ENCODE measurements around the gene AMBRA1.
A peak's percentile ranks its signal among the peaks of the same experiment; 100 is the strongest.

Gene AMBRA1, protein sequence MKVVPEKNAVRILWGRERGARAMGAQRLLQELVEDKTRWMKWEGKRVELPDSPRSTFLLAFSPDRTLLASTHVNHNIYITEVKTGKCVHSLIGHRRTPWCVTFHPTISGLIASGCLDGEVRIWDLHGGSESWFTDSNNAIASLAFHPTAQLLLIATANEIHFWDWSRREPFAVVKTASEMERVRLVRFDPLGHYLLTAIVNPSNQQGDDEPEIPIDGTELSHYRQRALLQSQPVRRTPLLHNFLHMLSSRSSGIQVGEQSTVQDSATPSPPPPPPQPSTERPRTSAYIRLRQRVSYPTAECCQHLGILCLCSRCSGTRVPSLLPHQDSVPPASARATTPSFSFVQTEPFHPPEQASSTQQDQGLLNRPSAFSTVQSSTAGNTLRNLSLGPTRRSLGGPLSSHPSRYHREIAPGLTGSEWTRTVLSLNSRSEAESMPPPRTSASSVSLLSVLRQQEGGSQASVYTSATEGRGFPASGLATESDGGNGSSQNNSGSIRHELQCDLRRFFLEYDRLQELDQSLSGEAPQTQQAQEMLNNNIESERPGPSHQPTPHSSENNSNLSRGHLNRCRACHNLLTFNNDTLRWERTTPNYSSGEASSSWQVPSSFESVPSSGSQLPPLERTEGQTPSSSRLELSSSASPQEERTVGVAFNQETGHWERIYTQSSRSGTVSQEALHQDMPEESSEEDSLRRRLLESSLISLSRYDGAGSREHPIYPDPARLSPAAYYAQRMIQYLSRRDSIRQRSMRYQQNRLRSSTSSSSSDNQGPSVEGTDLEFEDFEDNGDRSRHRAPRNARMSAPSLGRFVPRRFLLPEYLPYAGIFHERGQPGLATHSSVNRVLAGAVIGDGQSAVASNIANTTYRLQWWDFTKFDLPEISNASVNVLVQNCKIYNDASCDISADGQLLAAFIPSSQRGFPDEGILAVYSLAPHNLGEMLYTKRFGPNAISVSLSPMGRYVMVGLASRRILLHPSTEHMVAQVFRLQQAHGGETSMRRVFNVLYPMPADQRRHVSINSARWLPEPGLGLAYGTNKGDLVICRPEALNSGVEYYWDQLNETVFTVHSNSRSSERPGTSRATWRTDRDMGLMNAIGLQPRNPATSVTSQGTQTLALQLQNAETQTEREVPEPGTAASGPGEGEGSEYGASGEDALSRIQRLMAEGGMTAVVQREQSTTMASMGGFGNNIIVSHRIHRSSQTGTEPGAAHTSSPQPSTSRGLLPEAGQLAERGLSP (N-terminal part only)

DNA sequence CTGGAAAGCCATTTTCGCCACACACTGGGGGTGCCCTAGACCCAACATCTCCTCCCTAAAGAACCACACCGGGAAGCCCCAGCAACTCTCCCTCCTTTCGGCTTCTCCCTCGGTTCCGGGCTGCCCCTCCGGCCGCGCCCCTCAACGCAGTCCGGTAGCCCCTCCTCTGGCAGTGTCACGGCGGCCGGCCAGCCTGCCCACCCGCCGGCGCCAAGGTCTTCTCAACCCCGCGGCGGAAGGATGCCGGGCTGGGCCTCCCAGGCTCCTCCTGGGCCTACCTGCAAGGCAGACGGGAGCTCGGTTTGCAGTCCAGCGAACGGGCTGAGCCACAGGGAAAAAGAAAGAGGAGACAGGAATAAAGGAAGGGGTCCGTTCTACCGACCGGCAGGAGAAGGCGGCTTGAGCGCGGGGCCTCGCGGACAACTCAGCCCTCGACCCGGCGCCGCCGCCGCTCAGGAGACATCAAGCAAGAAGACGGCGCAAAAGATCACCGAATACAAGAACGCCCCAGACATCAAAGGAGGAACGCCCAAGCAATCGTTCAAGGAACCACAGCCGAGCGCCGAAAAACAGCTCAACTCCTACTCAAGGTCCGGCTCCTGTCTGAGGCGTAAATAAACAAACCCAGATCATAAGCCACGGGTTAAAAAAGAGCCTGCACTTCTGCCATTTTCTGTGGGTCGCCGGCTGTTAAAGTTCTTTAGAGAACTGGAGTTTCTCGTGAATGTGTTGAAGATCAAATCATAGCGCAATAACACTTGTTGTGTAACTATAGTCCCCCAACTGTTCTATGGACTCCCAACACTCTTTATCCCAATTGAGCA lies at the start of gene AMBRA1:
TSS of gene AMBRA1 (minus strand) at position 474 of the 824 bp plus-strand sequence. CDS start 45,643 bp downstream, outside the sequence.
- DNase-seq = peak; percentile 77 to 98 (median 89)
- intact Hi-C loops (cut with DNase I) = loop anchor here (1.0 to 10.0 kb wide), 2 partner anchors 24 to 49 kb away; partner anchors contain the start of genes ATG13 and HARBI1

DNA sequence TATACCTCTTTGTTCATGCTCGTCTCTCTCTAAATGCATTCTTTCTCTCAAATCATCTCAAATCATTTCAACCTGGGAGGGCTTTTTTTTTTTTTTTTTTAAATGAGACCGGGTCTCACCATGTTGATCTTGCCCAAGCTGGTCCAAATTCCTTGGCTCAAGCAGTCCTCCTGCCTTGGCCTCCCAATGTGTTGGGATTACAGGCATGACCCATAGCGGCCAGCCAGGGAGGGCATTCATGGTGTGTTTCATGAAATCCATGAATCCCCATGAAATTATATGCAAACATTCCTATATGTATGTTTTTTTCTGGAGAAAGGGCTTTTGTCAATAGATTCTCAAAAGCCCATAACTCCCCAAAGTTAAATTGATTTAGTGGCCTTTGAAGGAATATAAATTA lies 49.7 kb upstream of the AMBRA1 start:
- intact Hi-C loops (cut with DNase I) = no loop called here
- DNase-seq = no peak

DNA sequence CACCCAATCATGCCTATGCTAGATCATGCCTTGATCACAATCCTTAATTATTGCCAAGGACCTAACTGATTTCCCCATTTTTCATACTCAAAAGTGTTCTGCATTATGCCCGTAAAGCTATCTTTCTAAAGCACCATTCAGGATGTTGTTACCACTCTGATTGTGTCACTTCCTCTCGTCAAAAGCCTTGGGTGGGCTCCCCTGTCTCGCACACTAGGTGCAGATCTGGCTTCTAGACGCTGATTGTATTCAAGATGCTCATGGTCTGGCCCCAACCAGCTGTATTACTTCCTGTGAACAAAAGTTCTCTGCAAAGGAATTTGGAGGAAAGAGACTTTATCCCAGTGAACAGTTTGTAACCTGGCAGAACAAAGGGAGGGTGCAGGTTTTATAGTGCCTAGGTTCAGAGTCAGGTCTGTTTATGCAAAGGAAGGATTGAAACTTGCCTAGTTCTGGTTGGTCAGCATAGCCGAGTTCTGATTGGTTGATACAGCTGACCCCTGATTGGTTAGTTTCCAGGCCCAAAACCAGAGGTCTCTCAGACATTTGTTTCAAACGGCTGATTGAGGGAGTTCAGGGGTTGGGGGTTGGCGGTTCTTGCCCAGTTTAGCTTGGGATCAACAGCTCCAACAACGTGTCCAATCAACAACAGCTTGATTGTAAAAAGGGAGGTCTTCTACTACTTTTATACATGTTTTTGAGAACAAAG lies 49.0 kb upstream of the AMBRA1 start:
- intact Hi-C loops (cut with DNase I) = no loop called here
- no peak for DNase-seq

DNA sequence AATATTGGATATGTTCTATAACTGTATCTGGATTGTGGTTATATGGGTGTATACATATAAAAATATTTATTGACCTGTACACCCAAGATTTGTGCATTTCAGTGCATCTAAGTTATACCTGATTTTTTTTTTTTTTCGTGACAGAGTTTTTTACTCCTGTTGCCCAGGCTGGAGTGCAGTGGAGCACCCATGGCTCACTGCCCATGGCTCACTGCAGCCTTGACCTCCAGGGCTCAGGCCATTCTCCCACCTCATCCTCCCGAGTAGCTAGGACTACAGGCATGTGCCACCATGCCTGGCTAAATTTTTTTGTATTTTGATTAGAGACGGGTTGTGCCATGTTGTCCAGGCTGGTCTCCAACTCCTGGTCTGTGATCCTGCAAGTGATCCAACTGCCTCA lies 47.8 kb upstream of the AMBRA1 start:
- DNase-seq = no peak
- intact Hi-C loops (cut with DNase I) = no loop called here

DNA sequence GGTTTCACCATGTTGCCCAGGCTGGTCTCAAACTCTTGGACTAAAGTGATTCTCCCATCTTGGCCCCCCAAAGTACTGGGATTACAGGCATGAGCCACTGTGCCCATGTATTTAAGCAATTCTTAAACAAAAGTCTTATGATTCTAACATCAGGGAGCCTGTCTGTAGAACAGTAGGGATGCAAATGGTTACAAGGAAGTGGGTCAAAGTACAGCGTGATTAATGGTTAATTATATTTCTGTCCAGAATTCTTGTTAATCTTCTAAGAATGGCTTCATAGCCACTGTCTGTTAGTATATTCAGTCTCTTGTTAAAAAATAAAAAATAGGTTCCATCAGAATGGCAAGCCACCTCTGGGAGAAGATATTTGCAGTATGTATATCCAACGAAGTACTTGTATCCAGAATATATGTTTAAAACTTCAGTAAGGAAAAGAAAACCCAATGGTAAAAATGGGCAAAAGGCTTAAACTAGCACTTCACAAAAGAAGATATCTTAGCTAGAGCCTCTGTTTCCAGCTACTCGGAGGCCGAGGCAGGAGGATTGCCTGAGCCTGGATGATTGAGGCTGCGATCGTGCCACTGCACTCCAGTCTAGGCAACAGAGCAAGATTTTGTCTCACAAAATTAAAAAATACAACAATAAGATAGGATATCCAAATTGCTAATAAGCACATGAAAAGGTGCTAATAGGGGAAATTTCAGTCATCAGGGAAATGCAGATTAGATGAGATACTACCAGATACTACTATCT lies 46.4 kb upstream of the AMBRA1 start:
- intact Hi-C loops (cut with DNase I) = no loop called here
- DNase-seq = no peak

DNA sequence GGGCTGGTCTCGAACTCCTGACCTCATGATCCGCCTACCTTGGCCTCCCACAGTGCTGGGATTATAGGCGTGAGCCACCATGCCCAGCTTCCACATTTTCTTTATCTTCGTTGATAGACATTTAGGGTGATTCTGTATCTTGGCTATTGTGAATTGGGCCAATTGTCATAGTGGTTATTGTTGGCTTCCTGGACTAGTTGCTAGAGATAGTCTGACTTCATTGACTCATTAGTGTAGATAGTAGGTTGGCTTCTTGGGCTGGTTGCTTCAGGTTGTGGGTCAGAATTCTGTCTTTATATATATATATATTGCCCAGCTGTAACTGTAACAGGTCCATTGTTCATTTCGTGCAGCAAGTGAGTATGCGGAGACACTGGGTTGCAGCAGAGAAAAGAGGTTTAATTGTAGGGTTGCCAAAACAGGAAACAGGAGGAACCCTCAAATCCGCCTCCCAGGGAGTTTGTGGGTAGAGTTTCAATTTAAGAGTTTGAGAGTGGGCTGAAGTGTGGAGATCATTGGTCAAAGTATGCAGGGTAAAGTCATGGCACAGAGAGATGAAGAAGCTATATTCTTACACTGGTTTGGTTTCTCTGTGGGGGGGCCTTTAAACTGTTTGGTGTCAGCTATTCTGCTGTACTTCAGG lies 45.5 kb upstream of the AMBRA1 start:
- intact Hi-C loops (cut with DNase I) = no loop called here
- DNase-seq = no peak

DNA sequence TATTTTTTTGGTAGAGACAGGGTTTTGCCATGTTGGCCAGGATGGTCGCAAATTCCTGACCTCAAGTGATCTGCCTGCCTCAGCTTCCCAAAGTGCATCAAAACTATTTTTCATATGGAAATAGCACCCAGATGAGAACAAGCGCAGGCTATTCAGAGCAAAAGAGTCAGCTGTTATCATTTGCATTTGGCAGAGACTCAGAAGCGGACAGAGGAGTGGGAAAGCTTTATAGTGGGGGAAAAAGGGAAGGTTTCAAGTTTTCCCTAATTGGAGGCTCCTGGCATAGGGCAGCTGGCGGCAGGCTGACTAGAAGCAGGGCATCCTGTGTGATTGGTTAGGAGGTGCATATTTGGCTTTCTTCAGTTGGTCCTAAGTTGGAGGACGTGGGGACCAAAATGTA lies 43.7 kb upstream of the AMBRA1 start:
- peak in 1 of 10 donors; percentile 21 for DNase-seq
- intact Hi-C loops (cut with DNase I) = no loop called here

DNA sequence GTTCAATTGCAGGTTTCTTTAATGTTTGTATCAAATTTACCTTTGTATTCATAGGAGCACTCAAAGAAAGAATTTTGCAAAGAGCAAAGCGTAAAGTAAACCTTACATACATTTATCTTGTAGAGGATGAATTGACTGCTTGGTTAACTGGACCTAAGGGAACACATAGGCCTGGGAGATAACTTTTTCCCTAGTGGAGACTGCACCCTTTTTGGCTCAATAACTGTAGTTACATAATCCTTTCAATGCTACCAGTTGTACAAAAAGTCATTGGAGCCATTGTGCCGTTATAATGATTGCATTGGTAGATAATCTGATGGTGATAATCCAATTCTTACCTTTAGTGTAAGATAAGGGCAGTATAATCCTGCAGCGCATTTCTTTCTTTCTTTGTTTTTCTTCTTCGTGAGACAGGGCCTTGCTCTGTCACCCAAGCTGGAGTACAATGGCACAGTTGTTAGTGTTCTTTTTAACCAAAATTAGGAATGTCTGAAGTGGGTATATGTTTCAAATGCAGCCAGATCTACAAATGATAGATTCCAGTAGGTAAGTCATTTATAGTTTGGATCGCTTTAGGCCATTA lies 41.8 kb upstream of the AMBRA1 start:
- intact Hi-C loops (cut with DNase I) = no loop called here
- no peak for DNase-seq

DNA sequence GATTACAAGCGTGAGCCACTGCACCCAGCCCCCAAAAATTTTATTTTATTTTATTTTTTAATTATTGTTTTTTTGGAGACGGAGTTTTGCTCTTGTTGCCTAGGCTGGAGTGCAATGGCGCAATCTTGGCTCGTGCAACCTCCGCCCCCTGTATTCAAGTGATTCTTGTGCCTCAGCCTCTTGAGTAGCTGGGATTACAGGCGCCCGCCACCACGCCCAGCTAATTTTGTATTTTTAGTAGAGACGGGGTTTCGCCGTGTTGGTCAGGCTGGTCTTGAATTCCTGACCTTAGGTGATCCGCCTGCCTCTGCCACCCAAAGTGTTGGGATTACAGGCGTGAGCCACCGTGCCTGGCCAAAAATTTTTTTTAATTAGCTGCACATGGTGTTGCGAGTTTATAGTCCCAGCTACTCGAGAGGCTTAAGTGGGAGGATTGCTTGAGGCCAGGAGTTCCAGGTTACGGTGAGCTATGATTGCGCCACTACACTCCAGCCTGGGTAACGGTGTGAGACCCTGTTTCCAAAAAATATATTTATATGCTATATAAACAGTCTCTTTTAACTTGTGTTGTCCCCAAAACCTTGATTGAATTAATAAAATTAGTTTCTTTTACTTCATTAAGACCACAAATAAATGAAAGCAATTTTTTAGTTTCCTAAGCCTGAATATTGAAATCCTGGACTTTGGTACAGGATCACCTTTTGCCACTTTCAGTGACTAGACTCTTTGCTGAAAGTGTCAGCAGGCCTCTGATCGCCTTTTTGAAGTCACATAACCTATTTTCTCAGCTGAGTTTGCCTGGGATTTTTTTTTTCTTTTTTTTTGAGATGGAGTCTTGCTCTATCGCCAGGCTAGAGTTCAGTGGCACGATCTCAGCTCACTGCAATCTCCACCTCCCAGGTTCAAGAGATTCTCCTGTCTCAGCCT lies 39.7 kb upstream of the AMBRA1 start:
- no peak for DNase-seq
- intact Hi-C loops (cut with DNase I) = no loop called here

DNA sequence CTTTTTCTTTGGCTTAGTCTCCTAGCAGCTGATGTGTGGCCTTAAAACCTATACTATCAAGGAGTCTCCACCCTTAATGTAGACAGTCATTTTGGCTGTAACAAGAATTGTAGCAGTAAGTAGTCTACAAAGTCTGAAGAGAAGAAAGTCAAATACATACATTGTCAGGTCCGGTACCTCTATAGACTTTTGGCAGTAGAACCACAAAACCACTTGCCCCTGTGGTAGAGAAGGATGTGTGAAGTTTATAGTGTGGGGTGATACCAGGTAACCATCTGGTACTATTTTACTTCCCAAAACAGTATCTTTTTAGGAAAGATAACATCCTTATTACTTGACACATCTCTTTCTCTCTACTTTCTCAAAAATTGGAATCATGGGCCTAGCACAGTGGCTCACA lies 38.7 kb upstream of the AMBRA1 start:
- no peak for DNase-seq
- intact Hi-C loops (cut with DNase I) = no loop called here

DNA sequence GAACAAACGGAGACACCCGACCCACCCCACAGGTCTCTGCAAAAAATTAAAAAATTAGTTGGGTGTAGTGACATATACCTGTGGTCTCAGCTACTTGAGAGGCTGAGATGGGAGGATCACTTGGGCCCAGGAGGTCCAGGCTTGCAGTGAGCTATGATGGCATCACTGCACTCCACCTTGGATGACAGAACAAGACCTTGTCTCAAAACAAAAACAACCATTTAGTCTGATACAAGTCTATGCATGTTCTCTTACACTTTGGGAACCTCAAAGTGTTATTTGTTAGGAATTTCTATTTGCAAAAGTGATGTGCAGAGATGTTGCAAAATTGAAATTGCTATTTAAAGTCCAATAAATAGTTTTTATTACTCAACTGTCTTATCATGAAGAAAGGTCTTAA lies 37.9 kb upstream of the AMBRA1 start:
- intact Hi-C loops (cut with DNase I) = no loop called here

DNA sequence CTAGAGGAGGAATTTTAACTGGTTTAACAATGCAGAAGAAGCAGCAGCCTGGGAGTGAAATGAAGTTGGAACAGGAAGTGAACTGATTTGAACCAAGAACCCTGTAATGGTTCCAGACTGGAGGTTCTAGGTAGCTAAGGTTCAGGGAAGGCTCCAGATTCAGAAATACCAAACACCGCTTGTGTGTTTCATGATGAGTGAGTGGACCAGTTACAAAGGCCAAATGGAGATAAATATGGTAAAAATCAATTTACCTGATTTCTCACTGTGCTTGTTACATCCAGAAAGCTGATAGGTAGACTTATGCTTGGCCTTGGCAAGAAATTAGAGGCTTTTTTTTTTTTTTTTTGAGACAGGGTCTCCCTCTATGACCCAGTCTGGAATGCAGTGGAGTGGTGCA lies 36.4 kb upstream of the AMBRA1 start:
- no peak for DNase-seq
- intact Hi-C loops (cut with DNase I) = no loop called here

More for the DNA sequence above, 37.9 kb upstream of the AMBRA1 start:
- DNase-seq = no peak

DNA sequence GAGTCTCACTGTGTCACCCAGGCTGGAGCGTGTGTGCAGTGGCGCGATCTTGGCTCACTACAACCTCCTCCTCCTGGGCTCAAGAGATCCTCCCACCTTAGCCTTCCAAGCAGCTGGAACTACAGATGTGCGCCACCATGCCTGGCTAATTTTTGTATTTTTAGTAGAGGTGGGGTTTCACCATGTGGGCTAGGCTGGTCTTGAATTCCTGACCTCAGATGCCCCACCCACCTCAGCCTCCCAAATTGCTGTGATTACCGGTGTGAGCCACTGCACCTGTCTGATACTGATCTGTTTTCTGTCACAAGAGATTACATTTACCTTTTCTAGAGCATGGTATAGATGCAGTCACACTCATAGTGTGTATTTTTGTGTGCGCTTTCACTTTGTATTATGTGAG lies 35.1 kb upstream of the AMBRA1 start:
- DNase-seq = no peak
- intact Hi-C loops (cut with DNase I) = no loop called here

DNA sequence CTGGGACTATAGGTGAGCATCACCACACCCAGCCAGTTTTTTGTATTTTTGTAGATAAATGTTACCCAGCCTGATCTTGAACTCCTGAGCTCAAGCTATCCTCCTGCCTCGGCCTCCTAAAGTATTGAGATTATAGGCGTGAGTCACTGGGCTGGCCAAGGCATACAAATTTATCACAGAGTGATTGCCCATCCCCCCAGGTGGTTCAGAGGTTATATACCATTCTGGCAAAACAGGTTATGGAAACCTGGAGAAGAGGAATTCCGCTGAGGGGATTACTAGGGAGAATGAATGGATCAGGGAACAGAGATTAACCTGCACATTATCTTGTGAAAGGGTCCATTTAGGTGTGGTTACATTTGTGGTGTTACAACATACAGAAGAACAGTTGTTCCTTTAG lies 31.6 kb upstream of the AMBRA1 start:
- DNase-seq = no peak
- intact Hi-C loops (cut with DNase I) = no loop called here

DNA sequence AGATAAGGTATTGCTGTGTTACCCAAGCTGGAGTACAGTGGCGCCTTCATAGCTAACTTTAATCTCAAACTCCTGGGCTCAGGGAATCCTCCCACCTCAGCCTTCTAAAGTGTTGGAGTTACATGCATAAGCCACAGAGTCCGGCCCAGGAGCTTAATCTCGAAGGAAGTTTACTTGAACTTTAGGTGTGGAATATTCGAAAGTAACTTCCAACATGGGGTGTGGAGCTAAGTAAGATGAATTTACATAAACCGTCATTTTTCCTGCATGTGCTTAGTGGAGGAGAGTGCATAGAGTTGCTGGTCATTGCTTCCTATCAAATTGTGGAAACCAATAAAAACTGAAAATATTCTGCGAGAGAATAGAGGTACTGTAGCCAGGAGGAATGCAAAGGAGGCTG lies 25.0 kb upstream of the AMBRA1 start:
- intact Hi-C loops (cut with DNase I) = no loop called here
- no peak for DNase-seq

DNA sequence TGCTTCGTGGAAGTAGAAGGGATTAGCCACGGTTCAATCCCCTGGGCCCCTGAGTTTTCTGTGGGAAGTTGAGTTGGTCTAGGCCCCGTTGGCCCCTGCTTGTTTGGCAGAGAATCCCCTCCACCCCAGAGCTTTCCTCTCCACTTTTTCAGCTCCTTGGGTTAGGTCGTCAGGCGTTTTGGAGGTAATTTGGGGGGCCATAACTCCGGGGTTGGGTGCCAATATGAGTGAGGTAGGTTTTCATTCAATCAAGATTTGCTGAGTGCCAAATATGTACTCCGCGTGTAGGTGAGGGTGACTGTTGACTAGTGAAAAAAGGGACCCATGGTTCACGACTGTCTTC lies 24.1 kb upstream of the AMBRA1 start:
- intact Hi-C loops (cut with DNase I) = loop anchor here (1.0 kb wide), 1 partner anchor 24 kb away; the partner anchor contains the start of gene AMBRA1

More for the DNA sequence above, 24.1 kb upstream of the AMBRA1 start:
- no peak for DNase-seq
